Activated T-helper 17 cell treated with anti-CD3 and anti-CD28 coated beads, Interleukin-2, amount 50 U/mL, for 72 hours (primary cell): ENCODE results near the gene HEXD. TPM values are rescaled to one million over a fixed set of nuclear protein-coding genes. Genes with fewer than 3 reads are reported as not detected.
"Not testable (repeated sequence)": the region's sequence is repeated elsewhere in the genome, so short reads cannot be mapped to it uniquely, and the experiment has no call there.

Experiments used
- ATAC-seq: fragments of 150-1000 bp; cut with Tn5 transposase; replicated peaks from 2 replicates; pipeline ENCODE4 v1.10.0; 2021; ENCODE audit warnings: mild to moderate bottlenecking, moderate library complexity
- H3K27ac Mint-ChIP-seq: one replicate; pipeline ENCODE4 v1.8.0; 2022; ENCODE audit warnings: mixed read lengths
- H3K27me3 Mint-ChIP-seq: one replicate; pipeline ENCODE4 v1.8.0; 2022; ENCODE audit warnings: mixed read lengths
- H3K36me3 Mint-ChIP-seq: one replicate; pipeline ENCODE4 v1.8.0; 2022; ENCODE audit warnings: low read depth, mild to moderate bottlenecking, mixed read lengths
- H3K4me1 Mint-ChIP-seq: one replicate; pipeline ENCODE4 v1.8.0; 2022; ENCODE audit warnings: mixed read lengths
- H3K4me3 Mint-ChIP-seq: one replicate; pipeline ENCODE4 v1.8.0; 2022; ENCODE audit warnings: mild to moderate bottlenecking, mixed read lengths
- H3K9me3 Mint-ChIP-seq: one replicate; pipeline ENCODE4 v1.8.0; 2022; ENCODE audit warnings: mixed read lengths
- total RNA-seq, 2 donors: library from RNA; stranded (reverse); gene quantifications; one replicate each; pipeline ENCODE4 v1.2.3, GENCODE V29; 2022

HEXD gene
- total RNA-seq, 2 donors from 2014 or later = 25.1 to 31.9 TPM

DNA sequence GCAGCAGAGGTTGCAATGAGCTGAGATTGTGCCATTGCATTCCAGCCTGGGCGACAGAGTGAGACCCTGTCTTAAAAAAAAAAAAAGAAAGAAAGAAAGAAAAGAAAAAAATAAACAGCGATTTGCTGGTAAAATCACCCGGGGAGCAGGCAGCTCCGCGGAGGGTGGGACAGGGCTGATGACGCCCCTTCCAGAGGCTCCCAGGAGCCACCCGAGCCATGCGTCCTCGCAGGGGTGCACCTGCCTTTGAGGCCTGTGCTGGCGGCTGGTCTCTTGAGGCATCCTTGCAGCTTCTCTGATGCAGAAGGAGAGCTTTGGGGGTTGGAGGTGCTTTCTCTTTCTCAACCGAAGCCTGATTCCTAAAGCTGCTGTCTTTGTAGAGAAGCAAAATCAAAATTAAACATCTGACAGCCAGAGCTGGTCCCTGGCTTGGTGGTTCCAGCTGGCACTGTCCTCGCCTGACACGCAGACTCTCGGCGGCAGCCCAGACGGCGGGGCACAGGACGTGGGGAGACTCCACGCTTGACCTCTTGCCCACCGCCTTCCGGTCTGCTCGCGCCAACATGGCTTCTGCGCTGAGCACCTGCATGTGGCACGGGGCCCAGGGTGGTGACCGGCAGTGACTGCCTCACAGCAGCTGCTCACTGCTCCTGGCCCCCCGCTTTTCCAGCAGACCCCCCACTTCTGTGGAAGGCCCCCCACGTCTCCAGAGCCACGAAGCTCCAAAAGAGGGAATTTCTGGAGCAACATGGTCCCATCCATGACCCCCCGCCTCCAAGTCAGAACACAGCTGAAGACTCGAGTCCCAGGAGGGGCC is 40.0 kb upstream of the HEXD start:
- Mint-ChIP-seq H3K9me3 (no peaks in the 10 kb centered on the region), H3K27ac (no peak overlapping the region), H3K36me3 (no peaks in the 10 kb centered on the region), H3K27me3 (peaks cover 18% of the 10 kb centered on the region), H3K4me3 (no peak overlapping the region), H3K4me1 (peaks cover 10% of the 10 kb centered on the region)
- ATAC-seq = no peak

DNA sequence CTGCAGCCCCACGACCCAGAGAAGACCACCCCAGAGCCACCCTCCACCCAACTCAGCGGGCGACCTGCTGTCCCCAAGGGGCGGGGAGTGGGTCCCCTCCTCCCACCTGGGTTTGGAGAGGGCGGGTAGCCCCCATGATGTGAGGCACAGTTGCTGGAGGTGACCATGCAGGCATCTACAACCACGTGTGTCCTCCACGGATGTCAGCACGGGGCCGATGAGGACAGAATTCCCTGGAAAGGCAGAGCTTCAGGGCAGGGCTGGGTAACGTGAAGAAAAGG is 39.5 kb upstream of the HEXD start:
- Mint-ChIP-seq H3K4me1 (peaks cover 10% of the 10 kb centered on the region), H3K9me3 (no peaks in the 10 kb centered on the region), H3K27me3 (peaks cover 13% of the 10 kb centered on the region), H3K27ac (no peak overlapping the region), H3K4me3 (no peak overlapping the region), H3K36me3 (no peaks in the 10 kb centered on the region)
- ATAC-seq = no peak

DNA sequence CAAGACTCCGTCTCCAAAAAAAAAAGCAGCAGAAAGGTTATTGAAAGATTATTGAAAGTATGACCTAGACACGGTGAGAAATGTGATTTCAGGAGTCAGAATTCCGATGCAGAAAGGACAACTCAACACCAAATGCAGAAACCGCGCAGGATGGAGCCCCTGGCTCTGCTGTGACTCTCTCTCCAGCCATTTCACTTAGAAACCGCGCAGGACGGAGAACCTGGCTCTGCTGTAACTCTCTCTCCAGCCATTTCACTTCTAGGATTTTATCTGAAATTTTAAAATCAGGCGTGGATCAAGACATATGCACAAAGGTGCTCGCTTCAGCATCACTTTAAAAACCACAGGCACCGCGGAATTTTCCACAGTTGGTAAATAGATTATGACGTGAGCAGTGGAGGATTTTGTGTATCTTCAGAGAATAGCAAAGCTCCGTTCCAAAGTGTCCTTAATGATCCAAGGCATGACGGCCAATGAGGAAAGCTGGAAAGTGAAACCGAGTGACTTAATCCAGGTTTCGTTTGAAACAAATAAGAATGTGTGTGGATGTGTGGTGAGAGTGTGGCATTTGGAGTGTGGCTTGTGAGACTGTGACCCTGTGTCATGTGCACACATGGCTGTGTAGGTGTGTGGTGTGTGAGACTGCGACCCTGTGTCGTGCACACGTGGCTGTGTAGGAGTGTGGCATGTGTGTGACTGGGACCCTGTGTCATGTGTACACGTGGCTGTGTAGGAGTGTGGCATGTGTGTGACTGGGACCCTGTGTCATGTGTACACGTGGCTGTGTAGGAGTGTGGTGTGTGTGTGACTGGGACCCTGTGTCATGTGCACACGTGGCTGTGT is 37.1 kb upstream of the HEXD start:
- H3K36me3 Mint-ChIP-seq = no peaks in the 10 kb centered on the region
- H3K27ac Mint-ChIP-seq = no peak overlapping the region
- peak; percentile 37 for ATAC-seq

DNA sequence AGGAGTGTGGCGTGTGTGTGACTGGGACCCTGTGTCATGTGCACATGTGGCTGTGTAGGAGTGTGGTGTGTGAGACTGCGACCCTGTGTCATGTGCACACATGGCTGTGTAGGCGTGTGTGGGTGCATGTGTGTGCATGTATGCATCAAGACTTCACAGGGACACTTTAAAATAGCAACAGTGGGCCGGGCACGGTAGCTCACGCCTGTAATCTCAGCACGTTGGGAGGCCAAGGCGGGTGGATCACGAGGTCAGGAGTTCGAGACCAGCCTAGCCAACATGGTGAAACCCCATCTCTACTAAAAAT is 36.5 kb upstream of the HEXD start:
- not testable (repeated sequence) for H3K27me3 Mint-ChIP-seq, H3K27ac Mint-ChIP-seq, ATAC-seq, H3K4me3 Mint-ChIP-seq, H3K9me3 Mint-ChIP-seq, H3K36me3 Mint-ChIP-seq
- peaks cover 10% of the 10 kb centered on the region for H3K4me1 Mint-ChIP-seq

More for the DNA sequence above, 37.1 kb upstream of the HEXD start:
- H3K4me1 Mint-ChIP-seq = peaks cover 10% of the 10 kb centered on the region
- no peak overlapping the region for H3K4me3 Mint-ChIP-seq
- H3K27me3 Mint-ChIP-seq = peaks cover 9% of the 10 kb centered on the region
- no peaks in the 10 kb centered on the region for H3K9me3 Mint-ChIP-seq

GRCh38 chr17:82382220-82382932 is 35.8 kb upstream of the HEXD start:
- H3K9me3 Mint-ChIP-seq, H3K27me3 Mint-ChIP-seq, ATAC-seq: not testable (repeated sequence)

DNA sequence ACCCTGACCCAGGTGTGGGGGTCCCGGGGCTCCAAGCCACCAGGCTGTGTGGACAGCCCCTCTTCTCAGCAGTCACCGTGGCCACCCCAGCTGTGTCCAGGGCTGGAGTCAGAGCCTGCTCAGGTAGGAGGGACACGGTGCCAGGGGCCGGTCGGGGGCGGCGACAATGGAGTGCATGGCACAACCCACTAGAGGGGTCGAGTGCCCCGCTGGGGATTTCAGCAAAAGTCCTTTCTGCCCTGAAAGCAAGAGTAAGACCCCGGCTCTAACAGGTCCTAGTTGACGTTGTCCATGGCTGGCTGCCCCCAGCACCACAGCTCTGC is 35.3 kb upstream of the HEXD start:
- H3K27ac Mint-ChIP-seq = no peak overlapping the region
- peaks cover 14% of the 10 kb centered on the region for H3K4me1 Mint-ChIP-seq
- no peaks in the 10 kb centered on the region for H3K36me3 Mint-ChIP-seq
- H3K9me3 Mint-ChIP-seq = no peaks in the 10 kb centered on the region
- no peak for ATAC-seq
- H3K4me3 Mint-ChIP-seq = no peak overlapping the region
- H3K27me3 Mint-ChIP-seq = peaks cover 14% of the 10 kb centered on the region

More at GRCh38 chr17:82382220-82382932, 35.8 kb upstream of the HEXD start:
- H3K4me1 Mint-ChIP-seq = peaks cover 10% of the 10 kb centered on the region
- not testable (repeated sequence) for H3K4me3 Mint-ChIP-seq, H3K36me3 Mint-ChIP-seq, H3K27ac Mint-ChIP-seq

- no peak for ATAC-seq
- Mint-ChIP-seq H3K4me3 (no peak overlapping the region), H3K27me3 (peaks cover 15% of the 10 kb centered on the region), H3K36me3 (no peaks in the 10 kb centered on the region), H3K4me1 (peaks cover 15% of the 10 kb centered on the region), H3K27ac (no peak overlapping the region), H3K9me3 (no peaks in the 10 kb centered on the region)
Observed at GRCh38 chr17:82383411-82383810, 34.7 kb upstream of the HEXD start.

GRCh38 chr17:82384051-82384729 is 34.0 kb upstream of the HEXD start:
- peaks cover 11% of the 10 kb centered on the region for H3K27me3 Mint-ChIP-seq
- no peak overlapping the region for H3K4me3 Mint-ChIP-seq
- H3K9me3 Mint-ChIP-seq = no peaks in the 10 kb centered on the region
- peaks cover 15% of the 10 kb centered on the region for H3K4me1 Mint-ChIP-seq
- H3K27ac Mint-ChIP-seq = no peak overlapping the region
- H3K36me3 Mint-ChIP-seq = no peaks in the 10 kb centered on the region
- ATAC-seq = no peak

- no peak for ATAC-seq
- Mint-ChIP-seq H3K36me3 (no peaks in the 10 kb centered on the region), H3K9me3 (no peaks in the 10 kb centered on the region), H3K27me3 (peaks cover 8% of the 10 kb centered on the region), H3K4me3 (no peak overlapping the region), H3K4me1 (peaks cover 14% of the 10 kb centered on the region), H3K27ac (no peak overlapping the region)
Observed at GRCh38 chr17:82384730-82385481, 33.2 kb upstream of the HEXD start.

- Mint-ChIP-seq H3K27ac (no peak overlapping the region), H3K9me3 (no peaks in the 10 kb centered on the region), H3K36me3 (no peaks in the 10 kb centered on the region), H3K27me3 (peaks cover 6% of the 10 kb centered on the region), H3K4me3 (no peak overlapping the region), H3K4me1 (peaks cover 11% of the 10 kb centered on the region)
- ATAC-seq = no peak
Observed at GRCh38 chr17:82385559-82386254, 32.4 kb upstream of the HEXD start.

DNA sequence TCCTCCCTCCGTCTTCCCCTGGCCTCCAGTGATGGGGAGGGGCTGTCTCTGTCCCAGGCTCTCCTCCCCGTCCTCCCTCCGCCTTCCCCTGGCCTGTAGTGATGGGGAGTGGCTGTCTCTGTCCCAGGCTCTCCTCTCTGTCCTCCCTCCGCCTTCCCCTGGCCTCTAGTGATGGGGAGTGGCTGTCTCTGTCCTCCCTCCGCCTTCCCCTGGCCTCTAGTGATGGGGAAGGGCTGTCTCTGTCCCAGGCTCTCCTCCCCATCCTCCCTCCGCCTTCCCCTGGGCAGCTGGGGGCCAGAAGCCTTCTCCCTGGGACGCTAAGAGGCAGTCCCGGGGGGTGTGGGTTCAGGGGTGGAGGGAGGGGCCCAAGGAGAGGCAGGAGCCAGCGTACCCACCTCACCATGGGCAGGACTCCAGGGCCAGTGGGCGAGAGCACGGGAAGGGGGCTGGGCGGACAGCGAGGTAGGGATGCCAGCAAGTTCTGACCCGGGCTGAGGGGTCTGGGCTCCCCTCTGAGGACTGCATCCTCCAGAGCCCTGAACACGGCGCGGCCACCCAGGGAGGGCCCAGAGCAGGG is 31.8 kb upstream of the HEXD start:
- Mint-ChIP-seq H3K27ac (no peak overlapping the region), H3K9me3 (no peaks in the 10 kb centered on the region), H3K4me1 (peaks cover 7% of the 10 kb centered on the region), H3K27me3 (peaks cover 6% of the 10 kb centered on the region), H3K4me3 (no peak overlapping the region), H3K36me3 (no peaks in the 10 kb centered on the region)
- ATAC-seq = no peak

DNA sequence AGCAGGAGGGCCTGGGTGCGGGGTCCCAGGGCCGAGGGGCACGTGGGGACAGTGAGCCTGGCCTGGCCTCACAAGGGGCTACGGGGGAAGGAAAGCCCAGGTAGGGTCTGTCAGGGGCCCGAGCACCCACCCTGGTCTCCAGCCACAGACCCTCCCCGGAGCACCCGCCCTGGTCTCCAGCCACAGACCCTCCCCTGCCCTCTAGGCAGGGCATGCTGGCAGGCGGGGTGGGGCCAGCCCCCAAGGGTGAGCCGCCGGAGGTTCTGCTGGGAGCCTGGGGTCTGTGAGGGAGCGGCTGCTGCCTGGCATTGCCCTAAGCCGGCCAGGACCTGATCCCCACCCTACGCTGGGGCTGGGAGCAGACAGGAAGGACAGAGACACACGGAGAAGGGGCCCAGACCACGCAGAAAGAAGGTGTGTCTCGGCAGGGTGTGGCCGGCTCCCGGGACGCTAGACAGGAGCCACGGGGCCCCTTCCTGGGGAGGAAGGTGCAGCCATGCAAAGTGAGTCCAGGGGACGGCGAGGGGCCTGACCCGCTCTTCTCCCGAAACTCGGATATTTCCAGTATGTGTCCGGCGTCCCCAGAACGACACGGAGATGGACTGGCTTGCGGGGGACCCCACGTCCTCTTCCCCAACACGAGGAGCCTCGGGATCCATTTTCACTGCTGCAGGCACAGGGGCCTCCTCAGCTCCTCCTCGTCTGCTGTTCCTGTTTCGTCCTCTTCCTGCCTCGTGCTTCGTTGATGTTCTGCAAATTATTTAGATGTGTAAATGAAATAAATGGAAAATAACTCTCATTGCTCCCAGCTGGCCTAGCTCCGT is 31.1 kb upstream of the HEXD start:
- no peak overlapping the region for H3K4me3 Mint-ChIP-seq
- H3K27ac Mint-ChIP-seq = no peak overlapping the region
- H3K9me3 Mint-ChIP-seq = no peaks in the 10 kb centered on the region
- peaks cover 6% of the 10 kb centered on the region for H3K27me3 Mint-ChIP-seq
- no peak for ATAC-seq
- no peaks in the 10 kb centered on the region for H3K36me3 Mint-ChIP-seq
- H3K4me1 Mint-ChIP-seq = peaks cover 5% of the 10 kb centered on the region

- Mint-ChIP-seq H3K27me3 (peaks cover 6% of the 10 kb centered on the region), H3K4me3 (no peak overlapping the region), H3K36me3 (peaks cover 2% of the 10 kb centered on the region), H3K4me1 (peaks cover 5% of the 10 kb centered on the region), H3K9me3 (no peaks in the 10 kb centered on the region), H3K27ac (no peak overlapping the region)
- ATAC-seq = no peak
Observed at GRCh38 chr17:82387705-82388106, 30.4 kb upstream of the HEXD start.
